HCT116 (cell line): ENCODE results near the gene CCM2L. TPM values are rescaled to one million over a fixed set of nuclear protein-coding genes. Genes with fewer than 3 reads are reported as not detected.

Experiments used
- ATAC-seq: fragments of 200-7000 bp; cut with Tn5 transposase; 2 replicates; pipeline ENCODE4 v1.9.1; 2020; ENCODE audit warnings: mild to moderate bottlenecking, moderate library complexity
- BruUV-seq: library from RNA; stranded (reverse); fragments of 400-500 nt; replicated peaks from 2 replicates; lab custom pipeline; 2021; lab: Mats Ljungman, UMichigan
- CTCF ChIA-PET: fragments of 300-600 bp; sonication (Branson Sonifier 250); formaldehyde crosslinking; loops from one replicate; lab custom pipeline; 2021; ENCODE audit warnings: antibody characterized with exemption; lab: Charles Lee
- POLR2A ChIA-PET: fragments of 300-600, 350-600 bp; sonication (Branson Sonifier 250); formaldehyde crosslinking; loops from one replicate; lab custom pipeline; 2021; ENCODE audit warnings: antibody characterized with exemption; lab: Charles Lee
- RAD21 ChIA-PET, 2 experiments: fragments of 300-600 bp; sonication (Branson Sonifier 250); formaldehyde crosslinking; loops; one replicate each; lab custom pipeline; 2023; ENCODE audit warnings: low total read pairs in 2 of 2; ENCODE audit not compliant: uncharacterized antibody in 2 of 2, unreplicated experiment in 2 of 2, low non-redundant PET in 1 of 2; lab: Charles Lee
- DNase-seq: peaks from one replicate; pipeline ENCODE4 v3.0.0-alpha.2; 2010; ENCODE audit warnings: low read depth, low spot score
- H2AFZ ChIP-seq: fragments of 200-600 bp; shearing (Covaris generic), sonication (generic); 2 replicates; pipeline ENCODE4 v1.6.1; 2017; ENCODE audit warnings: low read depth, mixed run types, mixed read lengths, antibody characterized with exemption, low read length; ENCODE audit not compliant: poor library complexity, severe bottlenecking
- H3K27ac ChIP-seq: 2 replicates; pipeline ENCODE4 v1.5.1; 2012; ENCODE audit warnings: low read depth, low read length
- H3K27me3 ChIP-seq: fragments of 200-600 bp; sonication (generic); 2 replicates; pipeline ENCODE4 v1.6.1; 2016; ENCODE audit warnings: mixed run types, low read length, mixed read lengths; ENCODE audit not compliant: insufficient read depth
- H3K36me3 ChIP-seq, 2 experiments: fragments of 200-500 bp in 1 of 2; fragments of 200-600 bp in 1 of 2; sonication (Bioruptor generic) in 1 of 2; sonication (generic) in 1 of 2; 2 replicates each; pipeline versions ENCODE4 v1.5.1 to v1.6.1; 2014 to 2016; ENCODE audit warnings: low read length in 2 of 2, inconsistent platforms in 1 of 2, mixed read lengths in 1 of 2, mixed run types in 1 of 2; ENCODE audit not compliant: insufficient read depth in 2 of 2, control insufficient read depth in 1 of 2
- H3K4me1 ChIP-seq, 2 experiments: fragments of 200-600 bp in 1 of 2; sonication (generic) in 1 of 2; 2 replicates each; pipeline versions ENCODE4 v1.5.1 to v1.6.1; 2012 to 2017; ENCODE audit warnings: low read length in 2 of 2, inconsistent platforms in 1 of 2, mild to moderate bottlenecking in 1 of 2, mixed read lengths in 1 of 2, mixed run types in 1 of 2, moderate library complexity in 1 of 2; ENCODE audit not compliant: insufficient read depth in 2 of 2, control insufficient read depth in 1 of 2
- H3K4me2 ChIP-seq: fragments of 200-600 bp; sonication (generic); 2 replicates; pipeline ENCODE4 v1.6.1; 2017; ENCODE audit warnings: mixed run types, low read length, mixed read lengths
- H3K4me3 ChIP-seq, 2 experiments: fragments of 200-600 bp in 1 of 2; sonication (generic) in 1 of 2; replicated peaks in 1 of 2; 2 replicates each; pipeline ENCODE4 v1.5.1; 2011 to 2016; ENCODE audit warnings: low read length in 2 of 2, control low read depth in 1 of 2, low read depth in 1 of 2, mild to moderate bottlenecking in 1 of 2, mixed read lengths in 1 of 2, mixed run types in 1 of 2
- H3K79me2 ChIP-seq: fragments of 200-600 bp; sonication (generic); 2 replicates; pipeline ENCODE4 v1.6.1; 2017; ENCODE audit warnings: mild to moderate bottlenecking, mixed run types, low read length, moderate library complexity, mixed read lengths; ENCODE audit not compliant: insufficient read depth
- H3K9ac ChIP-seq: fragments of 200-600 bp; sonication (generic); 2 replicates; pipeline ENCODE4 v1.6.1; 2016; ENCODE audit warnings: low read length, mixed read lengths
- H3K9me2 ChIP-seq: fragments of 200-600 bp; sonication (generic), shearing (Covaris generic); 2 replicates; pipeline ENCODE4 v1.6.1; 2017; ENCODE audit warnings: mixed run types, mild to moderate bottlenecking, moderate library complexity; ENCODE audit not compliant: insufficient read depth
- H3K9me3 ChIP-seq, 2 experiments: fragments of 200-500 bp in 1 of 2; fragments of 200-600 bp in 1 of 2; sonication (Bioruptor generic) in 1 of 2; sonication (generic) in 1 of 2; 2 replicates each; pipeline ENCODE4 v1.6.1; 2014 to 2017; ENCODE audit warnings: low read length in 2 of 2, mixed read lengths in 2 of 2, inconsistent platforms in 1 of 2, low read depth in 1 of 2, mild to moderate bottlenecking in 1 of 2, mixed run types in 1 of 2, moderate library complexity in 1 of 2; ENCODE audit not compliant: control insufficient read depth in 1 of 2, insufficient read depth in 1 of 2
- H4K20me1 ChIP-seq: fragments of 200-600 bp; sonication (generic), shearing (Covaris generic); 2 replicates; pipeline ENCODE4 v1.6.1; 2017; ENCODE audit warnings: mixed run types, mild to moderate bottlenecking, moderate library complexity; ENCODE audit not compliant: insufficient read depth
- CBX3 ChIP-seq: IDR thresholded peaks from 2 replicates; pipeline ENCODE4 v1.6.1; 2012; ENCODE audit warnings: low read depth
- CEBPB ChIP-seq: IDR thresholded peaks from 2 replicates; pipeline ENCODE4 v1.6.1; 2012; ENCODE audit warnings: low read depth
- POLR2A ChIP-seq: IDR thresholded peaks from 2 replicates; pipeline ENCODE4 v1.7.0; 2011; ENCODE audit warnings: borderline replicate concordance; ENCODE audit not compliant: insufficient read depth, insufficient read length; ENCODE audit errors: extremely low read depth
- POLR2AphosphoS5 ChIP-seq: IDR thresholded peaks from 2 replicates; pipeline ENCODE4 v1.6.1; 2011; ENCODE audit warnings: mild to moderate bottlenecking, low read depth, low read length, moderate library complexity
- REST ChIP-seq: IDR thresholded peaks from 2 replicates; pipeline ENCODE4 v1.6.1; 2012; ENCODE audit warnings: low read depth
- SIN3A ChIP-seq: IDR thresholded peaks from 2 replicates; pipeline ENCODE4 v1.6.1; 2012; ENCODE audit warnings: low read depth
- SP1 ChIP-seq: IDR thresholded peaks from 2 replicates; pipeline ENCODE4 v1.6.1; 2012; ENCODE audit warnings: low read depth
- YY1 ChIP-seq: IDR thresholded peaks from 2 replicates; pipeline ENCODE4 v1.6.1; 2011; ENCODE audit warnings: low read length, low read depth, moderate library complexity, mild to moderate bottlenecking; ENCODE audit not compliant: insufficient replicate concordance; ENCODE audit errors: extremely low read depth
- intact Hi-C: fragments of 100-400 bp; cut with micrococcal nuclease; formaldehyde crosslinking; loops from 2 replicates; pipeline ENCODE4 v1.10.0; 2022
- total RNA-seq: library from RNA; stranded (reverse); gene quantifications from one replicate; pipeline ENCODE4 v1.2.1, GENCODE V29; 2021; ENCODE audit not compliant: unreplicated experiment
- TF ChIP-seq, protein P1 (sequence below): IDR thresholded peaks from 2 replicates; pipeline ENCODE4 v1.6.1; 2011; ENCODE audit warnings: mild to moderate bottlenecking, low read length, moderate library complexity; ENCODE audit not compliant: insufficient replicate concordance; ENCODE audit errors: extremely low read depth

The CCM2L gene
- total RNA-seq, 1 experiment from 2014 or later: 1.4 TPM

DNA sequence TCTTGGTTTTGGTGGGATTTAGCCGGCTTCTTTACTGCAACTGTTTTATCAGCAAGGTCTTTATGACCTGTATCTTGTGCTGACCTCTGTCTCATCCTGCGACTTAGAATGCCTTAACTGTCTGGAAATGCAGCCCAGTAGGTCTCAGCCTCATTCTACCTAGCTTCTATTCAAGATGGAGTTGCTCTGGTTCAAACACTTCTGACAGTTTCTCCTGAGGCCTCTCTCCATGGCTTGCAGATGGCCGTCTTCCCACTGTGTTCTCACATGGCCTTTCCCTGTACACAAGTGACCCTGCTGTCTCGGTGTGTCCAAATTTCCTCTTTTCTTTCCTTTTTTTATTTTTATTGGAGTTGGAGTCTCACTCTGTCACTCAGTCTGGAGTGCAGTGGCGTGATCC, 4.2 kb upstream of the CCM2L start:
- ATAC-seq: no peak
- Histone ChIP-seq H3K4me1 (no peaks in the 10 kb centered on the region), H3K79me2 (no peaks in the 10 kb centered on the region), H3K4me3 (no peak overlapping the region), H4K20me1 (no peaks in the 10 kb centered on the region), H3K27me3 (no peaks in the 10 kb centered on the region; the same call in 1 of the 2 replicates), H3K9me2 (no peaks in the 10 kb centered on the region), H2AFZ (no peak overlapping the region), H3K4me2 (no peak overlapping the region), H3K27ac (no peak overlapping the region), H3K36me3 (no peaks in the 10 kb centered on the region), H3K9ac (no peak overlapping the region), H3K9me3 (no peaks in the 10 kb centered on the region)
- POLR2A ChIA-PET: no interaction called here
- TF ChIP-seq REST (no peak), POLR2AphosphoS5 (no peak), CEBPB (no peak), CBX3 (no peak), SP1 (no peak), POLR2A (no peak), YY1 (no peak), SIN3A (no peak)
- TF ChIP-seq, protein P1, sequence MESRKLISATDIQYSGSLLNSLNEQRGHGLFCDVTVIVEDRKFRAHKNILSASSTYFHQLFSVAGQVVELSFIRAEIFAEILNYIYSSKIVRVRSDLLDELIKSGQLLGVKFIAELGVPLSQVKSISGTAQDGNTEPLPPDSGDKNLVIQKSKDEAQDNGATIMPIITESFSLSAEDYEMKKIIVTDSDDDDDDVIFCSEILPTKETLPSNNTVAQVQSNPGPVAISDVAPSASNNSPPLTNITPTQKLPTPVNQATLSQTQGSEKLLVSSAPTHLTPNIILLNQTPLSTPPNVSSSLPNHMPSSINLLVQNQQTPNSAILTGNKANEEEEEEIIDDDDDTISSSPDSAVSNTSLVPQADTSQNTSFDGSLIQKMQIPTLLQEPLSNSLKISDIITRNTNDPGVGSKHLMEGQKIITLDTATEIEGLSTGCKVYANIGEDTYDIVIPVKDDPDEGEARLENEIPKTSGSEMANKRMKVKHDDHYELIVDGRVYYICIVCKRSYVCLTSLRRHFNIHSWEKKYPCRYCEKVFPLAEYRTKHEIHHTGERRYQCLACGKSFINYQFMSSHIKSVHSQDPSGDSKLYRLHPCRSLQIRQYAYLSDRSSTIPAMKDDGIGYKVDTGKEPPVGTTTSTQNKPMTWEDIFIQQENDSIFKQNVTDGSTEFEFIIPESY: no peak
- CTCF ChIA-PET: interaction anchor here (1.5 kb wide), 1 partner anchor 12 kb away, joined by 7 read pairs; no protein-coding TSS in a partner anchor
- RAD21 ChIA-PET: no interaction called here
- no TSS peak for BruUV-seq
- intact Hi-C loops: no loop called here
- DNase-seq: no peak
